ENCODE data around the gene HLA-B. TPM values are rescaled to one million over a fixed set of nuclear protein-coding genes. Genes with fewer than 3 reads are reported as not detected.

Gene HLA-B
- total RNA-seq, 4 donors from 2014 or later, result 719 to 1,698 (median 1,160) TPM

DNA sequence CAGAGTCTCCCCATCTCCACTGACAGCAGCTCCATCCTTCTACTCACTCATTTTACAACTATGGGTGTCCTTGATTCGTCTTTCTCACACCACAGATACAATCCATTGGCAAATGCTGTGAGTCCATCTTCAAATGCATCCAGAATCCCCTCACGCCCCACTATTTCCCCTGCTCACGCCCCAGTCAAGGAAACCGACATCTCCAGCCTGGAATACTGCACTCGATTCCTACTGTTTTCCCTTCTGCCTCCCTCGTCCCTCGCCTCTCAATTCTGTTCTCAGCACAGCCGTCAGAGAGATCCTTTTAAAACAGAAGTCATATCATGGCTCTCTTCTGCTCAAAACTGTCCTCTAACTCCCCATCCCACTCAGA lies 4.7 kb downstream of the HLA-B start:
- DNase-seq (ENCODE audit: low spot score), result no peak
- TF ChIP-seq, protein P1, sequence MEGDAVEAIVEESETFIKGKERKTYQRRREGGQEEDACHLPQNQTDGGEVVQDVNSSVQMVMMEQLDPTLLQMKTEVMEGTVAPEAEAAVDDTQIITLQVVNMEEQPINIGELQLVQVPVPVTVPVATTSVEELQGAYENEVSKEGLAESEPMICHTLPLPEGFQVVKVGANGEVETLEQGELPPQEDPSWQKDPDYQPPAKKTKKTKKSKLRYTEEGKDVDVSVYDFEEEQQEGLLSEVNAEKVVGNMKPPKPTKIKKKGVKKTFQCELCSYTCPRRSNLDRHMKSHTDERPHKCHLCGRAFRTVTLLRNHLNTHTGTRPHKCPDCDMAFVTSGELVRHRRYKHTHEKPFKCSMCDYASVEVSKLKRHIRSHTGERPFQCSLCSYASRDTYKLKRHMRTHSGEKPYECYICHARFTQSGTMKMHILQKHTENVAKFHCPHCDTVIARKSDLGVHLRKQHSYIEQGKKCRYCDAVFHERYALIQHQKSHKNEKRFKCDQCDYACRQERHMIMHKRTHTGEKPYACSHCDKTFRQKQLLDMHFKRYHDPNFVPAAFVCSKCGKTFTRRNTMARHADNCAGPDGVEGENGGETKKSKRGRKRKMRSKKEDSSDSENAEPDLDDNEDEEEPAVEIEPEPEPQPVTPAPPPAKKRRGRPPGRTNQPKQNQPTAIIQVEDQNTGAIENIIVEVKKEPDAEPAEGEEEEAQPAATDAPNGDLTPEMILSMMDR (IDR thresholded peaks at IDR 0.05), result no peak
- ATAC-seq (ENCODE audit: low FRiP score), result no peak

- TF ChIP-seq, protein P1 (IDR thresholded peaks at IDR 0.05), result no peak
- no peak for ATAC-seq (ENCODE audit: low FRiP score)
- no peak for DNase-seq (ENCODE audit: low spot score)
Observed at GRCh38 chr6:31351401-31352309, 5.3 kb downstream of the HLA-B start.

GRCh38 chr6:31351033-31351380 lies 6.0 kb downstream of the HLA-B start:
- DNase-seq (ENCODE audit: low spot score), result no peak
- TF ChIP-seq, protein P1 (IDR thresholded peaks at IDR 0.05), result no peak
- no peak for ATAC-seq (ENCODE audit: low FRiP score)

DNA sequence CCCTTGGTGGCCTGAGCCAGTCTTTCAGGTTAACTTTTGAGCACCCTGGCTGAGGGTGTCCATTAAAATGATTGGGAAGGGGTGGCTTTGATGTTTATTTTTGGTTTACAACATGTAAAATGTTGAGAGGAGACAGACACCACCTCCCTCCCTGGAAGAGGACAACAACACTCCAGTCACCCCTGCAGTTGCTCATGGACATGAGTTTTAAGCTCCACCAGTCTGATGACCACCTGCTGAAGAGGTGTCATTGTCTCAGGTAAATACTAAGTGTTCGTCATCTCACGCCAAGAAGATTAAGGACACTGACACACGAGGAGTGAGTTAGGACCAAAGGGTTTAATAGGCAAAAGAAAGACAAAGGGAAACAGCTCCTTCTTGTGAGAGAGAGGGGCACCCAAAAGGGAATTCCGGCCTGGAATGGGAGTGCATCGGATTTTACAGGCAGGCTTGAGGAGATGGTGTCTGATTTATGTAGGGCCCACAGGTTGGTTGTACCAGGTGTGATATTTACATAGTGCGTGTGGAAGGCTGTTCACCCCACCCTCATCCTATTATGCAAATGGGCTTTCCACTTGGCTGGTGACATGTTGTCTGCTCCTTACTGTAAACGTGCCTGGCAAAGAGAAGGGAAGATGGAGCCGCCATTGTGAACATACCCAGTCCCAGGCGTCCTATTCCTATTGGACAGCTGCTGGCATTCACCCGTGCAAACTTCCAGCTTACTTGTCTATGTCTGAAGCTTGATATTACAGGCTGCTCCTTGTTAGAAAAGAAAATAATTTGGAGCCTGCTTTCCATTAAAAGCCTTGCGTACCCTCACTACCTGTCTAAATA lies 6.6 kb downstream of the HLA-B start:
- TF ChIP-seq, protein P1 (IDR thresholded peaks at IDR 0.05), result no peak
- no peak for DNase-seq (ENCODE audit: low spot score)
- no peak for ATAC-seq (ENCODE audit: low FRiP score)

DNA sequence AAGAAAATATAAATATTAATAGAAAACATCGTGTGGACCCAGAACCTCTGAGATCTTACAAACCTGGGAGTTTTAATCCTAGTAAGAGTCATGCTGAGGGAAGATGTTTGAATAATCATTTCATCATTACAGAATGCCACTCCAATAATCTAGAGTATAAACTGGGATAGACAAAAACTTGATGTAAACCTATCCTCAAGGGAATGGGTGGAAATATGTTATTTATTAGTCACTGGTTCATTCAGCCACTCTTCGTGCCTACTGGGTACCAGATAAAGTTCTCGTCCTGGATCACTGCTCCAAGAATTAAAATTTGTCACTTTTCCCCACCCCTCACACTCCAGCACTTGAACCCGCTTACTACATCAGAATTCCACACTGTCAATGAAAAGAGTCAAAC lies 7.7 kb downstream of the HLA-B start:
- ATAC-seq (ENCODE audit: low FRiP score), result no peak
- no peak for DNase-seq (ENCODE audit: low spot score)
- TF ChIP-seq, protein P1 (IDR thresholded peaks at IDR 0.05), result no peak

DNA sequence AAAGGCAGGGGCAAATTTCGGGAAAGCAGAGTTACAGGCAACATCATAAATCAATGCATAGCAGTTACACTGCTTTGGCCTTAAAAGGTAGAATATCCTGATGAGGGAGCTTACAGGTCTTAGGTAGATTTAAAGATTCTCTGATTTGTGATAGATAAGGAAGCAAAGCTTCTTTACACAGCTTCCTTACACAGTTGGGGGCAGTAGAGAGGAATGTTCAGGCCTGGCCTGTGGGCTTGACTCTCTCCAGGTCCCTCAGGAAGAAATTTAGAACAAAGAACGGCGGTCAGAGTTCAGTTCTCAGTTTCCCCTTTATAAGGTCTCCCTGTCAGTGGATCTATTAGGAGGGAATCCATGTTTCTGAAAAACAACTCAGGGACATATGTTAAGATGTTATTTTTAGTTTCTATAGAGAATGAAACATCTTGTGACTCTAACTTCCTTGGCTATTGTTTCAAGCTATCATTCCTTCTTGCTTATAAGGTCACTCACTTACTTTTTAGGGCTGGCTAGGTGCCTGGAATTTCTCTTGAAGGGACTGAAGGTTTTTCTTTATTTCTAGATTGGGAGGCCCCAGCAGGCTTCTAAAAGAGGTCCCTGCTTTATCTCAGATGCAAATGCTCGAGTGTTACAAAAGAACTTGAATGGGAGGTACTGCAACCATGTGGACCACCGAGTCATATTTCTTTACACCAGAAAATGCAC lies 11.8 kb downstream of the HLA-B start:
- TF ChIP-seq, protein P1 (IDR thresholded peaks at IDR 0.05), result no peak
- ATAC-seq (ENCODE audit: low FRiP score) (no peak), DNase-seq (ENCODE audit: low spot score) (no peak)
